ENCODE measurements around the gene CD80. TPM values are rescaled to one million over a fixed set of nuclear protein-coding genes. Genes with fewer than 3 reads are reported as not detected.

Gene CD80
- total and polyA plus RNA-seq, 10 of the 15 experiments (the other 5 are each of a cell fraction or from before 2014, with no cell fraction given), result 41.4 to 137 (median 58.1) TPM

DNA sequence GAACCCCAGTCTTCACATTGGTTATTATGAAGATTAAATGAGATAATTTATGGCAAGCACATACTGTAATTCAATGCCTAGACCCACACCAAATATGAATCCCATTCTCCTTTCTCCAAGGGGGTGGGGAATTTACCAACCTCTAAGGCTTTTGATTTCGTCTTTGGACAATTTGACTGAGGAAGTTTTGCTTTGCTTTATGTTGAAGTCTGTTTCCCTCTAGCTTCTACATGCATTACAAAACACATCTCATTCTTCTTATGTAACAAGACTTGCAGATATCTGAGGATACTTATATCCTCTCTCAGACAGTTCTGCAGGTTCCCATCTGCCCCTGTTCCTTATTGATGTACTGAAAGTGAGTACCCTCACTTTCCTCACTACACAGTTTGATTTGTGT is 12.2 kb downstream of the CD80 start:
- 0% methylated on average over 1 of the region's 1 CpG for WGBS (ENCODE audit: insufficient coverage, insufficient replicate concordance, low lambda C conversion rate, missing lambda C conversion rate)
- CTCF ChIA-PET, result interaction anchor here (0.6 to 2.5 kb wide), 3 partner anchors 8 to 134 kb away, joined by 3 to 6 read pairs (median 3); no protein-coding TSS in a partner anchor
- in situ Hi-C loops (cut with MboI), result no loop called here
- TF ChIP-seq ZSCAN29 (IDR thresholded peaks at IDR 0.05) (no peak), SIX5 (IDR thresholded peaks at IDR 0.05; ENCODE audit: low read depth, low read length, severe bottlenecking) (no peak), STAT1 (conservative IDR thresholded peaks at IDR 0.05) (no peak), RAD51 (IDR thresholded peaks at IDR 0.05) (no peak), RUNX3 (IDR thresholded peaks at IDR 0.05; ENCODE audit: low read length) (no peak), ZZZ3 (IDR thresholded peaks at IDR 0.05; ENCODE audit: control insufficient read depth, insufficient read length, low read depth) (no peak), NFYA (IDR thresholded peaks at IDR 0.05; ENCODE audit: borderline replicate concordance, low read depth, low read length) (no peak), RBBP5 (conservative IDR thresholded peaks at IDR 0.05) (no peak), ZNF217 (IDR thresholded peaks at IDR 0.05) (no peak), POLR2AphosphoS5 (IDR thresholded peaks at IDR 0.05; ENCODE audit: low read length) (no peak), IRF4 (IDR thresholded peaks at IDR 0.05; ENCODE audit: low read depth, low read length) (no peak)
- TF ChIP-seq, protein P1, sequence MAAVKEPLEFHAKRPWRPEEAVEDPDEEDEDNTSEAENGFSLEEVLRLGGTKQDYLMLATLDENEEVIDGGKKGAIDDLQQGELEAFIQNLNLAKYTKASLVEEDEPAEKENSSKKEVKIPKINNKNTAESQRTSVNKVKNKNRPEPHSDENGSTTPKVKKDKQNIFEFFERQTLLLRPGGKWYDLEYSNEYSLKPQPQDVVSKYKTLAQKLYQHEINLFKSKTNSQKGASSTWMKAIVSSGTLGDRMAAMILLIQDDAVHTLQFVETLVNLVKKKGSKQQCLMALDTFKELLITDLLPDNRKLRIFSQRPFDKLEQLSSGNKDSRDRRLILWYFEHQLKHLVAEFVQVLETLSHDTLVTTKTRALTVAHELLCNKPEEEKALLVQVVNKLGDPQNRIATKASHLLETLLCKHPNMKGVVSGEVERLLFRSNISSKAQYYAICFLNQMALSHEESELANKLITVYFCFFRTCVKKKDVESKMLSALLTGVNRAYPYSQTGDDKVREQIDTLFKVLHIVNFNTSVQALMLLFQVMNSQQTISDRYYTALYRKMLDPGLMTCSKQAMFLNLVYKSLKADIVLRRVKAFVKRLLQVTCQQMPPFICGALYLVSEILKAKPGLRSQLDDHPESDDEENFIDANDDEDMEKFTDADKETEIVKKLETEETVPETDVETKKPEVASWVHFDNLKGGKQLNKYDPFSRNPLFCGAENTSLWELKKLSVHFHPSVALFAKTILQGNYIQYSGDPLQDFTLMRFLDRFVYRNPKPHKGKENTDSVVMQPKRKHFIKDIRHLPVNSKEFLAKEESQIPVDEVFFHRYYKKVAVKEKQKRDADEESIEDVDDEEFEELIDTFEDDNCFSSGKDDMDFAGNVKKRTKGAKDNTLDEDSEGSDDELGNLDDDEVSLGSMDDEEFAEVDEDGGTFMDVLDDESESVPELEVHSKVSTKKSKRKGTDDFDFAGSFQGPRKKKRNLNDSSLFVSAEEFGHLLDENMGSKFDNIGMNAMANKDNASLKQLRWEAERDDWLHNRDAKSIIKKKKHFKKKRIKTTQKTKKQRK (IDR thresholded peaks at IDR 0.05; ENCODE audit: low read depth, low read length), result no peak
- TF ChIP-seq, protein P2, sequence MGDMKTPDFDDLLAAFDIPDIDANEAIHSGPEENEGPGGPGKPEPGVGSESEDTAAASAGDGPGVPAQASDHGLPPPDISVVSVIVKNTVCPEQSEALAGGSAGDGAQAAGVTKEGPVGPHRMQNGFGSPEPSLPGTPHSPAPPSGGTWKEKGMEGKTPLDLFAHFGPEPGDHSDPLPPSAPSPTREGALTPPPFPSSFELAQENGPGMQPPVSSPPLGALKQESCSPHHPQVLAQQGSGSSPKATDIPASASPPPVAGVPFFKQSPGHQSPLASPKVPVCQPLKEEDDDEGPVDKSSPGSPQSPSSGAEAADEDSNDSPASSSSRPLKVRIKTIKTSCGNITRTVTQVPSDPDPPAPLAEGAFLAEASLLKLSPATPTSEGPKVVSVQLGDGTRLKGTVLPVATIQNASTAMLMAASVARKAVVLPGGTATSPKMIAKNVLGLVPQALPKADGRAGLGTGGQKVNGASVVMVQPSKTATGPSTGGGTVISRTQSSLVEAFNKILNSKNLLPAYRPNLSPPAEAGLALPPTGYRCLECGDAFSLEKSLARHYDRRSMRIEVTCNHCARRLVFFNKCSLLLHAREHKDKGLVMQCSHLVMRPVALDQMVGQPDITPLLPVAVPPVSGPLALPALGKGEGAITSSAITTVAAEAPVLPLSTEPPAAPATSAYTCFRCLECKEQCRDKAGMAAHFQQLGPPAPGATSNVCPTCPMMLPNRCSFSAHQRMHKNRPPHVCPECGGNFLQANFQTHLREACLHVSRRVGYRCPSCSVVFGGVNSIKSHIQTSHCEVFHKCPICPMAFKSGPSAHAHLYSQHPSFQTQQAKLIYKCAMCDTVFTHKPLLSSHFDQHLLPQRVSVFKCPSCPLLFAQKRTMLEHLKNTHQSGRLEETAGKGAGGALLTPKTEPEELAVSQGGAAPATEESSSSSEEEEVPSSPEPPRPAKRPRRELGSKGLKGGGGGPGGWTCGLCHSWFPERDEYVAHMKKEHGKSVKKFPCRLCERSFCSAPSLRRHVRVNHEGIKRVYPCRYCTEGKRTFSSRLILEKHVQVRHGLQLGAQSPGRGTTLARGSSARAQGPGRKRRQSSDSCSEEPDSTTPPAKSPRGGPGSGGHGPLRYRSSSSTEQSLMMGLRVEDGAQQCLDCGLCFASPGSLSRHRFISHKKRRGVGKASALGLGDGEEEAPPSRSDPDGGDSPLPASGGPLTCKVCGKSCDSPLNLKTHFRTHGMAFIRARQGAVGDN (IDR thresholded peaks at IDR 0.05), result no peak
- TF ChIP-seq, protein P3, sequence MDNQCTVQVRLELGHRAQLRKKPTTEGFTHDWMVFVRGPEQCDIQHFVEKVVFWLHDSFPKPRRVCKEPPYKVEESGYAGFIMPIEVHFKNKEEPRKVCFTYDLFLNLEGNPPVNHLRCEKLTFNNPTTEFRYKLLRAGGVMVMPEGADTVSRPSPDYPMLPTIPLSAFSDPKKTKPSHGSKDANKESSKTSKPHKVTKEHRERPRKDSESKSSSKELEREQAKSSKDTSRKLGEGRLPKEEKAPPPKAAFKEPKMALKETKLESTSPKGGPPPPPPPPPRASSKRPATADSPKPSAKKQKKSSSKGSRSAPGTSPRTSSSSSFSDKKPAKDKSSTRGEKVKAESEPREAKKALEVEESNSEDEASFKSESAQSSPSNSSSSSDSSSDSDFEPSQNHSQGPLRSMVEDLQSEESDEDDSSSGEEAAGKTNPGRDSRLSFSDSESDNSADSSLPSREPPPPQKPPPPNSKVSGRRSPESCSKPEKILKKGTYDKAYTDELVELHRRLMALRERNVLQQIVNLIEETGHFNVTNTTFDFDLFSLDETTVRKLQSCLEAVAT (IDR thresholded peaks at IDR 0.05), result no peak
- TF ChIP-seq, protein P4, sequence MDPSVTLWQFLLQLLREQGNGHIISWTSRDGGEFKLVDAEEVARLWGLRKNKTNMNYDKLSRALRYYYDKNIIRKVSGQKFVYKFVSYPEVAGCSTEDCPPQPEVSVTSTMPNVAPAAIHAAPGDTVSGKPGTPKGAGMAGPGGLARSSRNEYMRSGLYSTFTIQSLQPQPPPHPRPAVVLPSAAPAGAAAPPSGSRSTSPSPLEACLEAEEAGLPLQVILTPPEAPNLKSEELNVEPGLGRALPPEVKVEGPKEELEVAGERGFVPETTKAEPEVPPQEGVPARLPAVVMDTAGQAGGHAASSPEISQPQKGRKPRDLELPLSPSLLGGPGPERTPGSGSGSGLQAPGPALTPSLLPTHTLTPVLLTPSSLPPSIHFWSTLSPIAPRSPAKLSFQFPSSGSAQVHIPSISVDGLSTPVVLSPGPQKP (IDR thresholded peaks at IDR 0.05; ENCODE audit: low read depth, low read length), result no peak

More for the DNA sequence above, 12.2 kb downstream of the CD80 start:
- FAIRE-seq (no peak), DNase-seq (ENCODE audit: low read depth, low spot score) (no peak), ATAC-seq (no peak)
- Histone ChIP-seq H3K4me1 (ENCODE audit: control insufficient read depth, insufficient read depth, low read length) (peaks cover 33% of the 10 kb centered on the region), H4K20me1 (ENCODE audit: control insufficient read depth, insufficient read depth) (no peaks in the 10 kb centered on the region), H3K9ac (ENCODE audit: control insufficient read depth, insufficient read depth, low read length) (no peak overlapping the region), H2AFZ (ENCODE audit: control insufficient read depth, low read depth, low read length) (no peak overlapping the region), H3K9me3 (replicated peaks; ENCODE audit: control insufficient read depth, insufficient read depth, low read length) (no peaks in the 10 kb centered on the region; the same call in 1 of the 3 replicates), H3K36me3 (ENCODE audit: control insufficient read depth in 2 of 2, insufficient read depth in 2 of 2, low read length in 1 of 2) (peaks cover 3 to 47% of the 10 kb centered on the region in 2 experiments), H3K27me3 (replicated peaks in 1 of 2; ENCODE audit: control insufficient read depth in 2 of 2, insufficient read depth in 2 of 2, low read length in 1 of 2) (no peaks in the 10 kb centered on the region), H3K27ac (ENCODE audit: control insufficient read depth, insufficient read depth) (no peak overlapping the region), H3K4me2 (ENCODE audit: control insufficient read depth, insufficient read depth) (0 out of 2 replicates have a peak overlapping the region, but pooled peaks have one; percentile 7), H3K4me3 (peak overlapping the region; percentile 14; the same call in 1 of the 2 replicates), H3K79me2 (ENCODE audit: control insufficient read depth, insufficient read depth, low read length) (peaks cover 89% of the 10 kb centered on the region)
- SMC1A ChIA-PET (ENCODE audit: uncharacterized antibody, unreplicated experiment), result interaction anchor here (0.9 to 2.2 kb wide), 4 partner anchors 11 to 134 kb away, joined by 3 to 8 read pairs (median 4); no protein-coding TSS in a partner anchor
- RAD21 ChIA-PET (ENCODE audit: unreplicated experiment), result interaction anchor here (1.2 kb wide), 1 partner anchor 85 kb away, joined by 3 read pairs; no protein-coding TSS in a partner anchor
- intact Hi-C loops (cut with micrococcal nuclease; ENCODE audit: unreplicated experiment), result no loop called here
- POLR2A ChIA-PET, result interaction anchor here (0.6 to 1.5 kb wide), 4 partner anchors 15 to 53 kb away, joined by 3 to 4 read pairs (median 4); no protein-coding TSS in a partner anchor
- BruUV-seq (replicated peaks), result TSS peak; percentile 0
